HG03175 (cell line): Measurements from ENCODE around the gene CPVL.
"Not testable (repeated sequence)": the region's sequence is repeated elsewhere in the genome, so short reads cannot be mapped to it uniquely, and the experiment has no call there.

Source experiments
- ATAC-seq: cut with Tn5 transposase; IDR thresholded peaks from one replicate; pipeline ENCODE4 v1.9.1; 2021; ENCODE audit warnings: mild to moderate bottlenecking, moderate library complexity; ENCODE audit not compliant: unreplicated experiment

CPVL gene

GRCh38 chr7:29095631-29096445 is 50.5 kb downstream of the CPVL start:
- ATAC-seq: no peak

- ATAC-seq: not testable (repeated sequence)
Measured at GRCh38 chr7:29093091-29093490, 53.2 kb downstream of the CPVL start.

GRCh38 chr7:29091715-29092114 is 54.6 kb downstream of the CPVL start:
- ATAC-seq: peak; percentile 58

- ATAC-seq: no peak
Measured at GRCh38 chr7:29090836-29091601, 55.3 kb downstream of the CPVL start.

- ATAC-seq: no peak
Measured at GRCh38 chr7:29090151-29090805, 56.1 kb downstream of the CPVL start.

GRCh38 chr7:29087840-29088170 is 58.5 kb downstream of the CPVL start:
- ATAC-seq: no peak

- ATAC-seq: no peak
Measured at GRCh38 chr7:29086545-29086944, 59.8 kb downstream of the CPVL start.

GRCh38 chr7:29084832-29085231 is 61.5 kb downstream of the CPVL start:
- ATAC-seq: peak; percentile 80

- ATAC-seq: no peak
Measured at GRCh38 chr7:29080803-29081202, 65.5 kb downstream of the CPVL start.

- no peak for ATAC-seq
Measured at GRCh38 chr7:29078311-29079260, 67.8 kb downstream of the CPVL start.

GRCh38 chr7:29077854-29078253 is 68.5 kb downstream of the CPVL start:
- no peak for ATAC-seq

- no peak for ATAC-seq
Measured at GRCh38 chr7:29077176-29077575, 69.2 kb downstream of the CPVL start.

- ATAC-seq: no peak
Measured at GRCh38 chr7:29076631-29077030, 69.7 kb downstream of the CPVL start.

- no peak for ATAC-seq
Measured at GRCh38 chr7:29075606-29076005, 70.7 kb downstream of the CPVL start.

GRCh38 chr7:29071203-29071874 is 75.0 kb downstream of the CPVL start:
- no peak for ATAC-seq

GRCh38 chr7:29066641-29067040 is 79.7 kb downstream of the CPVL start:
- ATAC-seq: no peak

- ATAC-seq: no peak
Measured at GRCh38 chr7:29065181-29065857, 81.0 kb downstream of the CPVL start.

- no peak for ATAC-seq
Measured at GRCh38 chr7:29063872-29064271, 82.5 kb downstream of the CPVL start.

GRCh38 chr7:29063236-29063635 is 83.1 kb downstream of the CPVL start:
- ATAC-seq: no peak
